Prostate gland (tissue), 2 donors: ENCODE measurements around the gene HEG1.

ENCODE experiments used
- POLR2A ChIP-seq: fragments of 450-650 bp; IDR thresholded peaks from one replicate; pipeline ENCODE4 v1.6.1; 2016; ENCODE audit warnings: antibody characterized with exemption, mild to moderate bottlenecking
- TF ChIP-seq, protein P1 (sequence below), 4 experiments: fragments of 200-600 bp in 2 of 4; fragments of 450-650 bp in 2 of 4; sonication (generic) in 2 of 4; IDR thresholded peaks; 1 replicate in 3 of 4; 2 replicates in 1 of 4; pipeline ENCODE4 v1.5.1; 2016 to 2019; ENCODE audit warnings: antibody characterized with exemption in 4 of 4, mild to moderate bottlenecking in 2 of 4, moderate library complexity in 2 of 4

DNA sequence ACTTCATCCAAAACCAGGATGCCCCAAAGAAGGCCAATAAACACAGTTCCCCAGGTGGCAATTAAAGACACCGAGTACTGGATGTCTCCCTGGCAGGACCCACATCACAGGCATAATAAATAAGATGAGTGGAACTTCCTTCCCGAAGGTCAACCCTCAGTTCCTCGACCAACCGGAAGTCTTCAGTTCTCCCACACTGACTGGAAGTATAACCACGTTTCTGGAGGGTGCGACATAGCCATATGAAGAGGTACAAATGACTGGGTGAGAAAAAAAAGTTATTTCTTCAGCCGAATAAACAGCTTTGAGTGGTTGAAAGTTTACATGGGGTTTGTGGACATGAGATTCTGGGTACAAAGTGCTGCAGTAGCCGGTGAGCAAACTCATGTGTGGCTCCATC, 86.6 kb downstream of the HEG1 start:
- TF ChIP-seq POLR2A, result no peak
- TF ChIP-seq, protein P1, sequence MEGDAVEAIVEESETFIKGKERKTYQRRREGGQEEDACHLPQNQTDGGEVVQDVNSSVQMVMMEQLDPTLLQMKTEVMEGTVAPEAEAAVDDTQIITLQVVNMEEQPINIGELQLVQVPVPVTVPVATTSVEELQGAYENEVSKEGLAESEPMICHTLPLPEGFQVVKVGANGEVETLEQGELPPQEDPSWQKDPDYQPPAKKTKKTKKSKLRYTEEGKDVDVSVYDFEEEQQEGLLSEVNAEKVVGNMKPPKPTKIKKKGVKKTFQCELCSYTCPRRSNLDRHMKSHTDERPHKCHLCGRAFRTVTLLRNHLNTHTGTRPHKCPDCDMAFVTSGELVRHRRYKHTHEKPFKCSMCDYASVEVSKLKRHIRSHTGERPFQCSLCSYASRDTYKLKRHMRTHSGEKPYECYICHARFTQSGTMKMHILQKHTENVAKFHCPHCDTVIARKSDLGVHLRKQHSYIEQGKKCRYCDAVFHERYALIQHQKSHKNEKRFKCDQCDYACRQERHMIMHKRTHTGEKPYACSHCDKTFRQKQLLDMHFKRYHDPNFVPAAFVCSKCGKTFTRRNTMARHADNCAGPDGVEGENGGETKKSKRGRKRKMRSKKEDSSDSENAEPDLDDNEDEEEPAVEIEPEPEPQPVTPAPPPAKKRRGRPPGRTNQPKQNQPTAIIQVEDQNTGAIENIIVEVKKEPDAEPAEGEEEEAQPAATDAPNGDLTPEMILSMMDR (IDR thresholded peaks at IDR 0.05), result no peak
